Measurements from ENCODE around the gene LZTFL1.

The LZTFL1 gene

GRCh38 chr3:45807133-45807532 is 34.8 kb downstream of the LZTFL1 start:
- DNase-seq, result no peak

- no peak for DNase-seq
Observed at GRCh38 chr3:45806072-45806471, 35.8 kb downstream of the LZTFL1 start.

- DNase-seq, result no peak
Observed at GRCh38 chr3:45803252-45803935, 38.5 kb downstream of the LZTFL1 start.

GRCh38 chr3:45802146-45802545 is 39.8 kb downstream of the LZTFL1 start:
- no peak for DNase-seq

- no peak for DNase-seq
Observed at GRCh38 chr3:45800611-45801010, 41.3 kb downstream of the LZTFL1 start.

DNA sequence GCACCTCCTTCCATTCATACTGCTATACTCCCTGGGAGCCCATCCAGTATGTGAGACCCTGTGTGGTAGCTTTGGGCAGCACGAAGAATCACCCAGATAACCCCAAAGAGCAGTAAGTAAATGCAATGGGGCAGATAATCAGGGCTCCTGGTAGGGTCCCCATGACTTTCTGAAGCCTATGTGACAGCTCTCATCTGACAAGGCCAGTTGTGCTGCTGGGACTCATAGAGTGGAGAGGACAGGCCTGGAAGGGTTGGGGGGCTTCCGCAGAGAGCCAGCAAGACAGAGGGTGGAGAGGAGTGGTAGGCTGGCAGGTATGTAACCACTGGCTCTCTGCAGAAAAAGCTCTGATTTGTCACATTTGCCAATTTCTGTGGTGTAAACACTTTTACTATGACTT is 42.3 kb downstream of the LZTFL1 start:
- no peak for DNase-seq

- no peak for DNase-seq
Observed at GRCh38 chr3:45798034-45798433, 43.9 kb downstream of the LZTFL1 start.

DNA sequence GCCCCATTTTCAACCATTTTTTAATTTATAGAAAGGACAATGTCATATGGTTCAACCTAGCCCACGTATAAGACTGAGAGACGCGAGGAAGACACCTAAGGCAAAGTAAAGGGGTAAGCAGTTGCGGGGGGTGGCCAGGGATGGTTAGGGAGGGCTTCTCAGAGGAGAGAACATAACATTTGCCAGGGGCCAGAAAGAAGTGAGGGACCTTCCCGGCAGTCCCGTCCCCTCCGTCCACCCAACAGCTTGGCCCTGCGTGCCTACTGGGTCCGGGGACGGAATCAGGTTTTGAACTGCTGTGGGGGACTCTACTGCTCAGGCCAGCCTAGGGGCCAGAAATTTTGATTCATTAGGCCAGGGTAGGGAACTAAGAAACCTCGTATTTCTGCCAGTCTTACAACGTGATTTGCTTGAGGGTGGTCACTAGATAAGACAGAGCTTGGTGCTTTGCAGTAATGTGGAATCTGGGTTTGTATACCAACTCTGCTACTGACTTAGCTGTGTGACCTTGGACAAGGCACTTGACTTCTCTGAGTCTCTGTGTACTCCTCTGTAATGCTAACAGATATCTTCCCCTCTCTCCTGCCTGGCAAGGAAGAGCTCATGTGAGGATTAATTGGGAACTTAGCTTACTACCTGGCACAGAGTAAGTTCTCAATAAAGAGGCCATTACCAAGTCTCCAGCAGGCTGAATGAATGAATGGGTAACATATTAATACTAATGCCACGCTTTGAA is 44.8 kb downstream of the LZTFL1 start:
- DNase-seq, result no peak

DNA sequence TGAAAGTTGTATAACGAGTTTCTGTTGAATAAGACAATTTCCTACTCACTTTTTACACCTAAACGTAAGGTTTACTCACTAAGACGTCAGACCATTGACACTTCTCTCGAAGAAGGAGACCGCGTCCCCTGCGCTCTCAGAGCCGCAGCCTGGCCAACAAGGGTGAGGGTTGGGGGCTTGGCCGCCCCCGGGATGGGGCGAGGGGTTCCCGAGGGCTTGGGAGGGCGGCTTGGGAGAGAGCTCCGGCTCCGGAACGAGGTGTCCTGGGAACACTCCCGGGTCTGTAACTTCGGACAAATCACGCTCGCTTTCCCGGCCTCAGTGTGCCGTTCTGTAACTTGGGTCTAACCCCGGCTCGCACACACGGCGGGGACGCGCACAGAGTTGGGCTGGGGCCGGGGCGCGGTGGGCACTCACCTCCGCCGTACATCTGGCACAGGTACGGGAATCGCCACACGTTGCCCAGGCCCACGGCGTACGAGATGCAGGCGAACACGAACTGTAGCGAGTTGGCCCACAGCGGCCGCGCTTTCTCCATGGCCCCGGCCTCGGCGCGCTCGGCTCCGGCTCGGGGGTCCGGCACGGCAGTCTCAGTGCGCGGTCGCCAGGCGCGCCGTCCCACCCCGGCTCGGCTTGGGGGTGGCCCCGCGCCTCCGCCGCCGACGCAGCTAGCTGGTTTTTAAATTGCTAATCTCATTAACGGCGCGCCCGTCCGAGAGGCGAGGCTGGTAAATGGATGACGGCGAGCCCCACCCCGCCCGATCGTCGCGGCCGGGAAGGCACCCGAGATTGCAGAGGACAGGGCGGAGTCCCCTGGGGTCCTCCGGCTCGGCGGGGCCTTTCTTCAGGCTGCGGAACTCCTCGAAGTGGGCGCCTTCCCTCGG is 45.8 kb downstream of the LZTFL1 start, which contains the start of gene SLC6A20:
SLC6A20 (minus strand) TSS at position 655 of the 884 bp plus-strand sequence; CDS start at position 538, 117 bp downstream.
- DNase-seq, result no peak

GRCh38 chr3:45795509-45795881 is 46.4 kb downstream of the LZTFL1 start:
- DNase-seq, result no peak

DNA sequence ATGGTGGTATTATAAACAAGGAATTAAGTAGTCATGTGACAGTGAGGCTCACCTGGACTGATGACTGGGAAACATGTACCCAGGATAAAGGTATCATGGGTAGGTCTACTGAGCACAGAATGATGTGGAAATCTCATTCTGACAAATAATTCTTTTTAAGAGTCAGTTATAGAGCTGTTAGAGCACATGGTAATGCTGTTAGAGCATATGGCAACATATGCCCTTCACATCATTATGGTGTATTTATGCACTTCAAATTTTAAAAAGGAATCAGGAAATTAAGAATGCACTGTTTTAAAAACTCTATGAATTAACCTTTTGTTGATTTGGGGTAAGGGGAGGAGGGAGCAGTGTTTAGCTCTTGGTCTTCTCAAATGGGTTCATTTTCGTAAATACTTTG is 47.3 kb downstream of the LZTFL1 start:
- DNase-seq, result no peak

DNA sequence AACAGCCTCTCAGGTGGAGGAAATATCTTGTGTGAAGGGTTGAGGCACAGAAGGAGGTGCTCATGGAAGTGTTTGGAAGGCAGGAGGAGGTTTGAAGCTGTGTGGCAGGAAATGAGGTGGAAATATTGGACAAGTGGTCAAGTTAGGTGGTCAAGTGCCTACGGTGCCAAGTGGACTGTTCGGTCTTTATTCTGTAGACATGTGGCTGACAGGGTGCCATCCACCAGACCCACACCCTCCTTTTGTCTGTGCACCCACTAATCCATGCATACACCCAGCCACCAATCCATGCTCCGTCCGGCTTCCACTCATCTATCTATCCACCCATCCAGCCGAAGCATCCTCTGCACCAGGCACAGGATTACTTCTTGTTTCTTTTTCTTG is 47.8 kb downstream of the LZTFL1 start:
- no peak for DNase-seq

- DNase-seq, result no peak
Observed at GRCh38 chr3:45793482-45794176, 48.3 kb downstream of the LZTFL1 start.

DNA sequence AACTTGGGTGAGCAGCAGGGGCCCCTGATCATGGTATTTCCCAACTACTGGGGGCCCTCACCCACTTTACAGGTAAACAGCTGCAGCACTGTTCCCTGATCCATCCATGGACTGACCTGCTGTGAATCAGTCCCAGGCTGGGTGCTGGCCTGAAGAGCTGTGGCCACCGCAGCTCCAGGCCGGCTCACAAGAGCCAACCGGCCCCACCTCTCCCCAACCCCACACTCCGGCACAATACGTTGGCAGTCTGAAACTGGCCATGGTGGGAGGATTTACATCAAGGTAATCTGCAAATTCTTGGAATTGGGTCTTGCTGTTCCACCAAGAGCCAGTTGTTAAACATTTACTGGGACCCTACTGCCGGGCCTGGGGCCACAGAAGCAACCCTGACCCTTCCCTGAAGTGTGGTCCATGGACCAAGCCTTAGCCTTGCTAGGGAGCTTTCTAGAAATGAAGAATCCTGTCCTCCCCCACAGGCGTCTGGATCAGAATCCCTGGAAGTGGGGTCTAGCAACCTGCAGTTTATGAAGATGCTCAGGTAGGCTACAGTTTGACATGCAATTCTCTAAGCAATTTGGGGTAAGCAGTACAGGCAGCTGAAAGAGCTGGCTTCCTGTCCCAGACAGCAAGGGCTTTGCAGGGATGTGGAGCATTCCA is 49.3 kb downstream of the LZTFL1 start:
- DNase-seq, result no peak

- DNase-seq, result no peak
Observed at GRCh38 chr3:45792036-45792435, 49.9 kb downstream of the LZTFL1 start.

DNA sequence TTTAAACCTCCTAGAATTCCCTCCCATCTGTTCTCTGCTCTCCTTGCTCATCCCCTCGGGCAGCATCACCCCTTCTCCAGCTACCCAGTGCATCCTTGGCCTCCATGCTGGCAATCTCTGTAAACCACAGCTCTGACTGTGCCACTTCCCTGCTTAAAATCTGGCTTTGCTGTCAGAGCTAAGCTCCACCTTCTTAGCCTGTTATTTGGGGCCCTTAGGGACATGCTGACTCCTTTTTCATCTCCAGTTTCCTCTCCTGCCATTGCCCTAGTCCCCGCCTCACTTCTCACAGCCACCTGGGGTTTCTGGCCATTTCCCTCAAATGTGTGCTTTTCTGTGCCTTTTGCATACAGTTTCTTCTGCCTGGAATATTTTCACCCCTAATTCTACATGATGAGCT is 51.3 kb downstream of the LZTFL1 start:
- DNase-seq, result no peak

- DNase-seq, result no peak
Observed at GRCh38 chr3:45789235-45789812, 52.6 kb downstream of the LZTFL1 start.

- DNase-seq, result no peak
Observed at GRCh38 chr3:45787551-45787950, 54.4 kb downstream of the LZTFL1 start.

DNA sequence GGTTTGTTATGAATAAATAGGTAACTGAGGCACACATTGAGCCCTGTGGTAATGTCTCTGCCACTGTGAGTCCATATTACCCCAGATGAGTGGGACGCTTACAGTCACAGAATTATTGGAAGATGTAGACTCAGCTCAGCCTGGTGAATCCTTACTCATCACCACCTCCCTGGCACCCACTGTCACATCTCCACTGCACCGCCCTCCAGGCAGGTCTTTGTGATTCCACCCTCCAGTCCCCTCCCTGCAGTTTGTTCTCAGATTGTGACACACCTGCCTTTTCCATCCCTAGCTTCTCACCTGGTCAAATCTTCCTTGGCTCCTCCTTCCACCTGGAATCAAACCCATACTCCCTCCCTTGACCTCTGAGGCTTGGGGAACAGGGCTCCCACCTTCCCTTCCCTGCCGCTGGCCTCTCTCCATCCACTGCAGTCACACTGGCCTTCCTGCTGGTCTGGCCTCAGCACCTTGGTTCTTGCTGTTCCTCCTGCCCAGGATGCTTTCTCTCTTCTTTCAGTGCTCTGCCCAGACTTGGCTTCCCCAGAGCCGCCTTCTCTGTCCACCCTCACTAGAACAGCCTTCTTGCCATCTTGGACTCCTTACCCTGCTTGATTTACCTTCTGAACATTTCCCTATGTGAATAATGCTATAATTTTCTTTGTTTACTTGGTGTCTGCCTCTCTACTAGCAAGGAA is 55.0 kb downstream of the LZTFL1 start:
- DNase-seq, result no peak

- no peak for DNase-seq
Observed at GRCh38 chr3:45785605-45786150, 56.2 kb downstream of the LZTFL1 start.

DNA sequence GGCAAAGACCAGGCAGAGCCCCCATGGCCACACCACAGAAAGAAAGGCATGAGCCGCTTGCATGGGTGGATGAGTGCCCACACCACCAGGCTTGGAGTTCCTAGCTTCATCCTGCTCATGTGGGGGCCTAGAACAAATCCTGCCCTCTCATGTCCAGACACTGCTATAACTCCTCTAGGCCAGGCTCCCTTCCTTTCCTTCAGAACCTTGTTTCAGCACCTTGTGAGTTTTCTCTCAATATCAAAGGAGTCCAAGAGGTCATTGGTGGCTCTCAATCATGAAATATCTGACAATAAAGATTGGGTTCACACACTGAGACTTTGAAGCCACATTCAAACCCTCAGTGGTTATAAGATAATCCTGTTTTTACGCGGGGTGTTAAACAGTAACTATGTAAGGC is 58.3 kb downstream of the LZTFL1 start:
- DNase-seq, result no peak

All from CD4-positive, alpha-beta T cell treated with Interleukin-10 for 1 hour (primary cell).